Measurements from ENCODE around the gene WWTR1. TPM values are rescaled to one million over a fixed set of nuclear protein-coding genes. Genes with fewer than 3 reads are reported as not detected.

WWTR1 gene
- total RNA-seq, 2 donors from 2014 or later: 17.3 to 18.5 TPM

DNA sequence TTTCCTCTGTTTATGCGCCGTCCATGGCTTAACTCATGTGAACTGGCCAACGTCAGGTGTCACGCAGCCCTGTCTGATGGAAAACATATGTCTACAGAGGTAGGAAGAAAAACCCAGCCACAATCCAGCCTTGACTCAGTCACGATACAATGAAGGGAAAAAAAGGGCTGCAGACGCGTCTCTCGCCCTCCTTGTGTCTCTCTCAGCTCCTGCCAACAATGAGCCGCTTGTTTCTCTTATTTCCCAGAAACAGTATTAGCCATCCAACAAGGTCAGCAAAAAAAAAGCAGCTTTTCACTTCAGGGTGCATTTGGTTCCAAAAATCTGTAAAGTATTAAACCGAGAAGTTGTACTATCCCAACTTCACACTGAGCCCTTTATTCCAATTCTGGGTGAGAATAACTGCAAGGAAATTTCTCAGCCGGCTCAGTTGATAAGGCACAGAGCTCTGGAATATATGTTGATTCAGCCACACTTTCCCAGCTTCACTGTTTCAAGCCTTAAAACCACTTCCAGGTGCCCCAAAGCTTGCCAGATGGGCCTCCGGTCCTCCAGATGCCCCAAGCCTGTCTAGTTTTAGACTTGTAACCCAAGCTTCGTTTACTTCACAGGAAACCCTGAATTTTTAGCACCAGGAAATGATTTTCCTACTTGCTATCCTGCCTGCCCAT lies 103.9 kb downstream of the WWTR1 start:
- no peaks in the 10 kb centered on the region for H3K27me3 Mint-ChIP-seq (ENCODE audit: insufficient read depth)
- no peak for DNase-seq
- WGBS, 2 experiments (ENCODE audit: insufficient coverage in 1 of 2, insufficient read length in 1 of 2): 86 to 88% methylated on average over 5 to 13 of the region's 13 CpGs
- H3K27ac Mint-ChIP-seq: peak overlapping the region; percentile 38
- peaks cover 2% of the 10 kb centered on the region for H3K36me3 Mint-ChIP-seq (ENCODE audit: low read depth)
- no peaks in the 10 kb centered on the region for H3K9me3 Mint-ChIP-seq
- no peak overlapping the region for H3K4me3 ChIP-seq (ENCODE audit: low read length)
- peaks cover 40% of the 10 kb centered on the region for H3K4me1 Mint-ChIP-seq
- H3K9ac ChIP-seq (ENCODE audit: extremely low read depth, low read length, poor library complexity, severe bottlenecking): no peak overlapping the region
- no peaks in the 10 kb centered on the region for H3K27me3 ChIP-seq (ENCODE audit: control insufficient read depth, insufficient read depth, low read length, poor library complexity, severe bottlenecking)
- TF ChIP-seq, protein P1, sequence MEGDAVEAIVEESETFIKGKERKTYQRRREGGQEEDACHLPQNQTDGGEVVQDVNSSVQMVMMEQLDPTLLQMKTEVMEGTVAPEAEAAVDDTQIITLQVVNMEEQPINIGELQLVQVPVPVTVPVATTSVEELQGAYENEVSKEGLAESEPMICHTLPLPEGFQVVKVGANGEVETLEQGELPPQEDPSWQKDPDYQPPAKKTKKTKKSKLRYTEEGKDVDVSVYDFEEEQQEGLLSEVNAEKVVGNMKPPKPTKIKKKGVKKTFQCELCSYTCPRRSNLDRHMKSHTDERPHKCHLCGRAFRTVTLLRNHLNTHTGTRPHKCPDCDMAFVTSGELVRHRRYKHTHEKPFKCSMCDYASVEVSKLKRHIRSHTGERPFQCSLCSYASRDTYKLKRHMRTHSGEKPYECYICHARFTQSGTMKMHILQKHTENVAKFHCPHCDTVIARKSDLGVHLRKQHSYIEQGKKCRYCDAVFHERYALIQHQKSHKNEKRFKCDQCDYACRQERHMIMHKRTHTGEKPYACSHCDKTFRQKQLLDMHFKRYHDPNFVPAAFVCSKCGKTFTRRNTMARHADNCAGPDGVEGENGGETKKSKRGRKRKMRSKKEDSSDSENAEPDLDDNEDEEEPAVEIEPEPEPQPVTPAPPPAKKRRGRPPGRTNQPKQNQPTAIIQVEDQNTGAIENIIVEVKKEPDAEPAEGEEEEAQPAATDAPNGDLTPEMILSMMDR (conservative IDR thresholded peaks at IDR 0.05): no peak
- no peak overlapping the region for H3K4me3 Mint-ChIP-seq
- H3K36me3 ChIP-seq (ENCODE audit: control insufficient read depth, insufficient read depth, low read length): no peaks in the 10 kb centered on the region
- H3K27ac ChIP-seq (ENCODE audit: low read depth, low read length): peak overlapping the region; percentile 89
- H3K9me3 ChIP-seq (ENCODE audit: control insufficient read depth, low read length): no peaks in the 10 kb centered on the region
- H3K4me1 ChIP-seq (ENCODE audit: control insufficient read depth, insufficient read depth, low read length): peaks cover 5% of the 10 kb centered on the region

DNA sequence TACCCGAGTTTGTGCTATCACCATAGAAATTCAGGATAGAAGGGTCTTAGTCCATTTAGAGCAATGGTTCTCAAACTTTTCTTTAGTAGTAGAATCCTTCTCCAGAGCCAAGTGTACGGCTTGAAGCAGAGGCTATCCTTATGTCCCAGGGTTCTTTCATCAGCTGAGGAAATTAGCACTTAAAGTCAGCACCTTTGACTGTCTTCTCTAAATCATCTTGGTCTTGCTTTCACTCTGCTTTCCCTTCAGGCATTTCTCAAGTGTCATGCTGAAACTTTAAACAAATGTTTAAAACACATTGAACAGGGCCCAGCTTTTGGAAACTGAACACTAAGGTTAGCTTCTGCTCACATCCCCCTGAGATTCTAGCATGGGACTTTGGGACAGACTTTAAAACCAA lies 105.1 kb downstream of the WWTR1 start:
- no peak overlapping the region for H3K9ac ChIP-seq (ENCODE audit: extremely low read depth, low read length, poor library complexity, severe bottlenecking)
- H3K4me3 Mint-ChIP-seq: no peak overlapping the region
- no peak overlapping the region for H3K27ac ChIP-seq (ENCODE audit: low read depth, low read length)
- H3K36me3 ChIP-seq (ENCODE audit: control insufficient read depth, insufficient read depth, low read length): no peaks in the 10 kb centered on the region
- H3K27me3 Mint-ChIP-seq (ENCODE audit: insufficient read depth): no peaks in the 10 kb centered on the region
- no peak overlapping the region for H3K4me3 ChIP-seq (ENCODE audit: low read length)
- no peaks in the 10 kb centered on the region for H3K27me3 ChIP-seq (ENCODE audit: control insufficient read depth, insufficient read depth, low read length, poor library complexity, severe bottlenecking)
- H3K36me3 Mint-ChIP-seq (ENCODE audit: low read depth): no peaks in the 10 kb centered on the region
- WGBS, 2 experiments (ENCODE audit: insufficient coverage in 1 of 2, insufficient read length in 1 of 2): 67 to 81% methylated on average over 2 of the region's 2 CpGs
- TF ChIP-seq, protein P1 (conservative IDR thresholded peaks at IDR 0.05): no peak
- peaks cover 5% of the 10 kb centered on the region for H3K4me1 ChIP-seq (ENCODE audit: control insufficient read depth, insufficient read depth, low read length)
- H3K27ac Mint-ChIP-seq: no peak overlapping the region
- no peaks in the 10 kb centered on the region for H3K9me3 ChIP-seq (ENCODE audit: control insufficient read depth, low read length)
- no peaks in the 10 kb centered on the region for H3K9me3 Mint-ChIP-seq
- H3K4me1 Mint-ChIP-seq: peaks cover 52% of the 10 kb centered on the region
- DNase-seq: no peak

DNA sequence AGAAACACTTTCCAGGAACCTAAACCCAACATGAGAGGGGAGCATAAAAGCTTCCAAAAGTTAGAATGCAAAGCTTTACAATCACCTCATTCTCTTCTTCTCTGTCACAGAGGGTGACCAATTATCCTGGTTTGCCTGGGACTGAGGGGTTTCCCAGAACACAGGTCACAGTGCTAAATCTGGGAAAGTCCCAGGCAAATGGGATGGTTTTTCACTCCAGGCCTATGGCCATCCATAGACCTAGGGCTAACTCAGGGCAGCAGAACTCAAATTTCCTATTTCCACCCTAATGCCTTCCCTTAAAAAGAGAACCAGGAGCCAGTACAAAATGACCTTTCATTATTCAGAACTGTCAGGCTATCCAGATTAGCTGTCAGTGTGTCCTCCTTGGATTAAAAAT lies 106.3 kb downstream of the WWTR1 start:
- H3K9ac ChIP-seq (ENCODE audit: extremely low read depth, low read length, poor library complexity, severe bottlenecking): no peak overlapping the region
- no peaks in the 10 kb centered on the region for H3K9me3 ChIP-seq (ENCODE audit: control insufficient read depth, low read length)
- no peak overlapping the region for H3K4me3 Mint-ChIP-seq
- H3K36me3 ChIP-seq (ENCODE audit: control insufficient read depth, insufficient read depth, low read length): no peaks in the 10 kb centered on the region
- H3K9me3 Mint-ChIP-seq: no peaks in the 10 kb centered on the region
- H3K27ac ChIP-seq (ENCODE audit: low read depth, low read length): no peak overlapping the region
- TF ChIP-seq, protein P1 (conservative IDR thresholded peaks at IDR 0.05): no peak
- H3K4me1 ChIP-seq (ENCODE audit: control insufficient read depth, insufficient read depth, low read length): peaks cover 5% of the 10 kb centered on the region
- H3K27me3 ChIP-seq (ENCODE audit: control insufficient read depth, insufficient read depth, low read length, poor library complexity, severe bottlenecking): no peaks in the 10 kb centered on the region
- H3K4me1 Mint-ChIP-seq: peaks cover 53% of the 10 kb centered on the region
- H3K27me3 Mint-ChIP-seq (ENCODE audit: insufficient read depth): no peaks in the 10 kb centered on the region
- peaks cover 2% of the 10 kb centered on the region for H3K36me3 Mint-ChIP-seq (ENCODE audit: low read depth)
- no peak for DNase-seq
- no peak overlapping the region for H3K4me3 ChIP-seq (ENCODE audit: low read length)
- H3K27ac Mint-ChIP-seq: no peak overlapping the region

Data from endodermal cell (in vitro differentiated cells).